Activated CD4-positive, alpha-beta memory T cell treated with anti-CD3 and anti-CD28 coated beads for 36 hours (primary cell): ENCODE data around the gene A1BG. TPM values are rescaled to one million over a fixed set of nuclear protein-coding genes. Genes with fewer than 3 reads are reported as not detected.
"Not testable (repeated sequence)": the region's sequence is repeated elsewhere in the genome, so short reads cannot be mapped to it uniquely, and the experiment has no call there.

ENCODE experiments used
- CTCF ChIA-PET: fragments of 350-600 bp; sonication (Branson Sonifier 250); formaldehyde crosslinking; loops from one replicate; lab custom pipeline; 2021; ENCODE audit warnings: antibody characterized with exemption, inconsistent platforms; lab: Charles Lee
- POLR2A ChIA-PET: fragments of 350-600 bp; sonication (Branson Sonifier 250); formaldehyde crosslinking; loops from one replicate; lab custom pipeline; 2021; ENCODE audit warnings: antibody characterized with exemption; lab: Charles Lee
- DNase-seq: peaks from one replicate; pipeline ENCODE4 v3.0.0-alpha.2; 2020
- H3K27ac Mint-ChIP-seq: one replicate; pipeline ENCODE4 v1.8.0; 2021; ENCODE audit warnings: mixed read lengths
- H3K27me3 Mint-ChIP-seq: one replicate; pipeline ENCODE4 v1.8.0; 2021; ENCODE audit warnings: mixed read lengths
- H3K36me3 Mint-ChIP-seq: one replicate; pipeline ENCODE4 v1.8.0; 2021; ENCODE audit warnings: mixed read lengths
- H3K4me1 Mint-ChIP-seq: one replicate; pipeline ENCODE4 v1.8.0; 2021; ENCODE audit warnings: low read depth, mixed read lengths
- H3K4me3 Mint-ChIP-seq: one replicate; pipeline ENCODE4 v1.8.0; 2021; ENCODE audit warnings: mild to moderate bottlenecking, mixed read lengths
- H3K9me3 Mint-ChIP-seq: one replicate; pipeline ENCODE4 v1.8.0; 2021; ENCODE audit warnings: mixed read lengths
- intact Hi-C: fragments of 100-400 bp; cut with micrococcal nuclease; formaldehyde crosslinking; loops from one replicate; pipeline ENCODE4 v1.15.1; 2023
- total RNA-seq, 2 experiments: library from RNA; stranded (reverse); gene quantifications; one replicate each; pipeline ENCODE4 v1.2.3, GENCODE V29; 2021

The A1BG gene
- total RNA-seq, 2 experiments from 2014 or later: 9.9 to 12.9 TPM

DNA sequence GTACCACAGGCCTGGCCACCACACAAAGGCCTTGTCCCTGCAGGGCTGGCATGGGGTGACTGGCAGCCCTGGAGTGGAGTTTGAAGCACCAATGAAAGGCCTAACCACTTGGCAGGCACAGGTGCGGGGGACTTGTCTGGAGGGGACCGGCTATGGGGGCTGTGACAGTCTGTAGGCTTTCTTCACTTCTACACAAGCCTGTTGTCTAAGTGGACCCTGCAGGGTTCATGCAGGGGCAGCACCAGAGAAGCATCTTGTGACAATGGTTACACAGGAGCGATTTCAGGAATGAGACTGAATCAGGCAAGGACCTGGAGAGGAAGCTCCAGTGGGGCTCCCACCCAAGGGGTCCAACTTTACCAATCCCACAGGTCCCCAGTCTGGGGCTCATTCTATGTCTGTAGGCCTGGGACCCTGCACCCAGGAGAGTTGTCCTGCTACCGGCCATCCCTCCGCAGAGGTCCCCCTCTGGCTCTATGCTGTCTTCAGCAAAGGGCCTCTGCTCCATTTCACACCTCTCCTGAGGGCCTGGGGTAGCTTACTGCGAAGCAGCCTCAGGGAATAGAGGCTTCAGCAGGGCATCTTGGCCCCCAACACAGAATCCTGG lies 29.8 kb upstream of the A1BG start:
- Mint-ChIP-seq H3K4me1 (peaks cover 31% of the 10 kb centered on the region), H3K4me3 (no peak overlapping the region), H3K27me3 (no peaks in the 10 kb centered on the region), H3K36me3 (peaks cover 13% of the 10 kb centered on the region), H3K9me3 (no peaks in the 10 kb centered on the region), H3K27ac (peak overlapping the region; percentile 10)
- DNase-seq: no peak
- ChIA-PET POLR2A (no interaction called here), CTCF (no interaction called here)
- intact Hi-C loops: no loop called here

DNA sequence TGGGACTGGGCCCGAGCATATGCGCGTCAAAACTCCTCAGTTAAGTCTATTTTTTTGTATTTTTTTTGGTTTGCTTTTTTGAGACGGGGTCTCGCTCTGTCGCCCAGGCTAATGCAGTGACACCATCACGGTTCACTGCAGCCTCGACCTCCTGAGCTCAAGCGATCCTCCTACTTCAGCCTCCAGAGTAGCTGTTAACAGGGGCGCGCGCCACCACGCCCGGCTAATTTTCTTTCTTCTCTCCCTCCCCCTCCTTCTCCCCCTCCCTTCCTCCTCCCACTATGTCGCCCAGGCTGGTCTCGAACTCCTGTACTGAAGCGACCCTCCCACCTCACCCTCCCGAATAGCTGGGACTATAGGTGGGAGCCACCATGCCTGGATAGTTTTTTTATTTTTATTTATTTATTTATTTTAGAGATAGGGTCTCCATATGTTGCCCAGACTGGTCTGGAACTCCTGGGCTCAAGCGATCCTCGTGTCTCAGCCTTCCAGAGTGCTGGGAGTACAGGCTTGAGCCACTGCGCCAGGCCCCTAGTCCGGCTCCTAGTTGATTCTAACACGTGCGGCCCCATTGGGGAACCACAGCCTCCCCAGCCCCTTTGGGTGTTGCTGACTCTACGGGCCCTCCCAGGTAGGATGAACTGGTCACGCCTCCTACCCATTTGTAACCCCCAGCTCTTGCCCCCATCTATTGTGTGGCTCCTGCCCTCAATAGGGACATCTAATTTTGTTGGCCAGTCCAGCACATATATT lies 28.3 kb upstream of the A1BG start:
- no peaks in the 10 kb centered on the region for H3K9me3 Mint-ChIP-seq
- DNase-seq: no peak
- ChIA-PET POLR2A (interaction anchor here (0.8 to 1.7 kb wide), 5 partner anchors 19 to 174 kb away, joined by 3 to 6 read pairs (median 4); partner anchors contain the start of genes CHMP2A, ZNF497 and ZNF584), CTCF (interaction anchor here (0.7 kb wide), 1 partner anchor 152 kb away, joined by 3 read pairs; no protein-coding TSS in a partner anchor)
- peak overlapping the region; percentile 81 for H3K27ac Mint-ChIP-seq
- H3K27me3 Mint-ChIP-seq: no peaks in the 10 kb centered on the region
- intact Hi-C loops: loop anchor here (1.0 to 2.0 kb wide), 10 partner anchors 19 to 198 kb away; partner anchors contain the start of genes ERVK3-1, ZNF132, ZNF274 and ZNF446
- H3K36me3 Mint-ChIP-seq: no peaks in the 10 kb centered on the region
- H3K4me1 Mint-ChIP-seq: peaks cover 28% of the 10 kb centered on the region
- H3K4me3 Mint-ChIP-seq: peak overlapping the region; percentile 84

- Mint-ChIP-seq H3K27me3 (no peaks in the 10 kb centered on the region), H3K9me3 (no peaks in the 10 kb centered on the region), H3K4me3 (peak within 1 kb of the TSS; percentile 84), H3K36me3 (no peaks in the 10 kb centered on the region), H3K27ac (peak within 1 kb of the TSS; percentile 92), H3K4me1 (peaks cover 24% of the 10 kb centered on the region)
- ChIA-PET CTCF (interaction anchor here (0.7 kb wide), 1 partner anchor 152 kb away, joined by 3 read pairs; no protein-coding TSS in a partner anchor), POLR2A (interaction anchor here (0.8 to 1.7 kb wide), 7 partner anchors 18 to 175 kb away, joined by 3 to 6 read pairs (median 4); partner anchors contain the start of genes CHMP2A, ZNF497 and ZNF584)
- DNase-seq: peak; percentile 99
- intact Hi-C loops: loop anchor here (1.0 to 2.0 kb wide), 12 partner anchors 19 to 198 kb away; partner anchors contain the start of genes ERVK3-1, ZBTB45, ZNF132 and ZNF274
Measured at GRCh38 chr19:58380662-58381459, 27.6 kb upstream of the A1BG start, which contains the start of gene ZNF837. Gene ZNF837, minus strand, starts transcription at chr19:58381030. Its CDS starts 11,698 bp downstream, at chr19:58369332.

GRCh38 chr19:58380037-58380661 lies 26.9 kb upstream of the A1BG start:
- intact Hi-C loops: loop anchor here (1.0 to 2.0 kb wide), 5 partner anchors 53 to 139 kb away; partner anchors contain the start of genes ZBTB45, ZNF446 and ZSCAN22
- DNase-seq: no peak
- ChIA-PET POLR2A (interaction anchor here (0.6 to 1.4 kb wide), 4 partner anchors 17 to 164 kb away, joined by 3 to 4 read pairs (median 3); partner anchors contain the start of genes TRIM28, ZNF497 and ZNF584), CTCF (interaction anchor here (0.7 to 1.4 kb wide), 2 partner anchors 134 to 140 kb away, joined by 4 read pairs; partner anchors contain the start of gene ZBTB45)
- H3K27me3 Mint-ChIP-seq: no peaks in the 10 kb centered on the region
- peaks cover 17% of the 10 kb centered on the region for H3K4me1 Mint-ChIP-seq
- no peaks in the 10 kb centered on the region for H3K9me3 Mint-ChIP-seq
- peak overlapping the region; percentile 92 for H3K27ac Mint-ChIP-seq
- H3K36me3 Mint-ChIP-seq: no peaks in the 10 kb centered on the region
- peak overlapping the region; percentile 84 for H3K4me3 Mint-ChIP-seq

GRCh38 chr19:58379246-58379645 lies 26.0 kb upstream of the A1BG start:
- Mint-ChIP-seq H3K27me3 (no peaks in the 10 kb centered on the region), H3K9me3 (no peaks in the 10 kb centered on the region), H3K36me3 (no peaks in the 10 kb centered on the region), H3K27ac (peak overlapping the region; percentile 92), H3K4me1 (peaks cover 15% of the 10 kb centered on the region), H3K4me3 (peak overlapping the region; percentile 84)
- intact Hi-C loops: no loop called here
- CTCF ChIA-PET: interaction anchor here (1.4 kb wide), 1 partner anchor 141 kb away, joined by 4 read pairs; the partner anchor contains the start of gene ZBTB45
- POLR2A ChIA-PET: interaction anchor here (1.2 to 1.4 kb wide), 3 partner anchors 16 to 165 kb away, joined by 3 to 4 read pairs (median 3); partner anchors contain the start of genes TRIM28 and ZNF497
- DNase-seq: no peak

DNA sequence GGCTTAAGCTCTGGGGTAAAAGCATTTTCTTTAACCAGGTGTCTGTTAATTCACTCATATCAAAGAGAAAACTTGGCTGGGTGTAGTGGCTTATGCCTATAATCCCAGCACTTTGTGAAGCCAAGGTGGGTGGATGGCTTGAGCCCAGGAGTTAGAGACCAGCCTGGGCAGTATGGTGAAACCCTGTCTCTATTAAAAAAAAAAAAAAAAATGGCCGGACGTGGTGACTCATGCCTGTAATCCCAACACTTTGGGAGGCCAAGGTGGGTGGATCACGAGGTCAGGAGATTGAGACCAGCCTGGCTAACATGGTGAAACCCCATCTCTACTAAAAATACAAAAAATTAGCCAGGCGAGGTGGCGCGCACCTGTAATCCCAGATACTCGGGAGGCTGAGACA lies 23.4 kb upstream of the A1BG start:
- H3K4me1 Mint-ChIP-seq, H3K36me3 Mint-ChIP-seq, H3K27ac Mint-ChIP-seq, CTCF ChIA-PET, H3K27me3 Mint-ChIP-seq, DNase-seq, H3K9me3 Mint-ChIP-seq, H3K4me3 Mint-ChIP-seq, POLR2A ChIA-PET, intact Hi-C loops: not testable (repeated sequence)

GRCh38 chr19:58374200-58374599 lies 20.9 kb upstream of the A1BG start:
- ChIA-PET CTCF (no interaction called here), POLR2A (no interaction called here)
- no peak overlapping the region for H3K4me3 Mint-ChIP-seq
- no peaks in the 10 kb centered on the region for H3K9me3 Mint-ChIP-seq
- no peak overlapping the region for H3K27ac Mint-ChIP-seq
- intact Hi-C loops: no loop called here
- no peaks in the 10 kb centered on the region for H3K27me3 Mint-ChIP-seq
- no peaks in the 10 kb centered on the region for H3K36me3 Mint-ChIP-seq
- no peak for DNase-seq
- no peaks in the 10 kb centered on the region for H3K4me1 Mint-ChIP-seq

DNA sequence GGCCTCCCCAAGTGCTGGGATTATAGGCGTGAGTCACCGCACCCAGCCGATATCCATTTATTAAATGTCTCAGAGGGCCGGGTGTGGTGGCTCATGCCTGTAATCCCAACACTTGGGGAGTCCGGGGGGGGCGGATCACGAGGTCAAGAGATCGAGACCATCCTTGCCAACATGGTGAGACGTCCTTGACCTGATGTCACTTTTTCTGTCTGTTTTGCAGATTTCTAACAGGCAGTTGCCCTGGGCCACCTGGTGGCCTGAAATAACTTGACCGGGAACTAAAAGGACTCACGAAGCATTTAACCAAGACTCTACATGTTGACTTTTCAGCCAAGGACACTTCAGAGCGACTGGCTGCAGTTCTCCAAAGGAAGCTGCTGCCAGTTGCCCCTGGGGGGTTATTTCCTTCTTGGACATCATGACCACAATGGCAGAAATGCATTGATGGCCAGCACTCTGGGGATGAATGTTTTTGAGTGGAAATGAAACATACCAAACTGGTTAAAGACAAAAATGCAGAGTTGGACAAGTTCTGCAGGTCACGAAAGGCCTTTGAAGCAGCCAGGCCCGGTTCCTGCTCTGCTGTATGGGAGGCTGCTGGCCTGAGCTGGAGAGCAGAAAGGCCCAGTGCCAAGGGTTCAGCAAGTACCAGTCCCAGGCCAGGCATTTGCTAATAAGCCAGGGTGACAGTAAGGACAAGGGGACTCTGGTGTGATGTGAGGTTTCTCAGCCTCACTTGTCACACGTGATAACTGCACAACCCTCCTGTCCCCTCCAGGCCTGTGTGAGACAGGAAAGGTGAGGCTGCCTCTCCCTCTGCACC lies 19.2 kb upstream of the A1BG start:
- intact Hi-C loops: no loop called here
- POLR2A ChIA-PET: no interaction called here
- no peaks in the 10 kb centered on the region for H3K4me1 Mint-ChIP-seq
- no peak overlapping the region for H3K27ac Mint-ChIP-seq
- DNase-seq: no peak
- H3K36me3 Mint-ChIP-seq: no peaks in the 10 kb centered on the region
- no peaks in the 10 kb centered on the region for H3K9me3 Mint-ChIP-seq
- no peaks in the 10 kb centered on the region for H3K27me3 Mint-ChIP-seq
- H3K4me3 Mint-ChIP-seq: no peak overlapping the region
- CTCF ChIA-PET: no interaction called here

DNA sequence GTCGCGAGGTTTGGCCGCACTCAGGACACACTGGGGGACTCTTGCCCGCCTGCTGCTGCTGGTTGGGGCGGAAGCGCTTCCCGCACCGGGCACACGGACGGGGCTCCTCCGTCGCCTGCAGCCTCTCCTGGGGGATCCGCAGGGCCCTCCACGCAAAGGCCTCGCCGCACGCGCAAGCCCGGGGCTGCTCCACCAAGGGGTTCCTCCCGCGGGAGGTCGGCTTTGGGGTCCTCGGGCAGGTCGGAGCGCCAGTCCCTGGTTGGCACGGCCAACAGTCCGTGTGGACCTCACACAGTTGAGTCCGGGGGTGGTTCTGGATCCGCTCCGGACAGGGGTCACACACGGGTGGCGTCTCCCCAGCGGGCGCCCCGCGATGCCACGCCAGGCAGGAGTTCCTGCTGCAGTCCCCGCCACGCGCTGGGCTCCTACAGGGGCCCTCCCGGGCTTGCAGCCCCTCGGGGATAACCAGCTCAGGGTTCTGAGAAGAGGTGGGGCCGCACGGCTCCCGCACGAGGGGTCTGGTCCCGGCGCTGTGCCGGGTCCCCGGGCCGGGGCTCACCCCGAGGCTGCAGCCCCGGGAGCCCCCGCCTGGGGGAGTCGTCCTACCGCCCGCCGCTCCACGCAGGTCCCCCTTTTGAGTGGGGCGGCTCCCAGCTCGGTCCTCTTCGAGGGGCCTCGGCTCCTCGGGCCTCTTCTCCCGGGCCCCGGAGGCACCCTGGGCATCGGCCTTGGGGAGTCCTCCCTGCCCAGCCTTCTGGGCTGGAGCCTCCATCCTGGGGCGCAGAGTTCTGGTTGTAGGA lies 15.5 kb upstream of the A1BG start:
- Mint-ChIP-seq H3K4me1 (no peaks in the 10 kb centered on the region), H3K9me3 (no peaks in the 10 kb centered on the region), H3K36me3 (no peaks in the 10 kb centered on the region), H3K27me3 (no peaks in the 10 kb centered on the region), H3K27ac (no peak overlapping the region), H3K4me3 (no peak overlapping the region)
- CTCF ChIA-PET: no interaction called here
- intact Hi-C loops: no loop called here
- POLR2A ChIA-PET: no interaction called here
- DNase-seq: no peak
